ENCODE data around the gene CNOT2.

CNOT2 gene

DNA sequence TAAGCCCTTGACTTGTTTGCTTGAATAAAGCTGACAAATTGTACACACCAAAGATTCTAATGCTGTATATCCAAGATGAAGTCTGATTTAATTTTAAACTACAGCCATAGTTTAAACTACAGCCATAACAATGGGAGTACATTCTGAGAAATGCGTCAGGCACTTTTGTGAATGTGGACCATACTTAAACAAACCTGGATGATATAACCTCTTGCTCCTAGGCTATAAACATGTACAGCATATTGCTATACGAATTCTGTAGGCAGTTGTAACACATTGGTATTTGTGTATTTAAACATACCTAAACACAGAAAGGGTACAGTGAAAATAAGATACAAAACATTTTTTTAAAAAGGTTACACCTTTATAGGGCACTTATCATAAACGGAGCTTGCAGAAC is 63.4 kb downstream of the CNOT2 start:
- no peak for DNase-seq

- no peak for DNase-seq
These were observed 64.6 kb downstream of the CNOT2 start for GRCh38 chr12:70307868-70308267.

DNA sequence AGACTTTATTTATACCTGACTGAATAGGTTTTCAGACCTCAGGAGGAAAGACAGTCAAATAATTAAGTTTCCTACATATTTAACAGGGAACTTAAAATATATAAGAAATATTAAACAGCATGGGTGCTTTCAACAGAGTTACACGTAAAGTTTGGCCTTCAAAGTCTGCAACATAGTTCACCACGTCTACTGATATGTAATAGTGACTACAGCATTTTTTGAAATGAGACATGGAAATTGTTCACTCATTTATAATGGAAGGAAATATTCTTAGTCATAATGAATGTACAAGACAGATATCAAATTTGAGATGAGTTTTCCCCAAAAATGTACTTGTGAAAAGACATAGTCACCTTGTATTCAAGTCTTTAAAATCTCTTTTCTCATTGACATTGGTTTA is 66.1 kb downstream of the CNOT2 start:
- no peak for DNase-seq

DNA sequence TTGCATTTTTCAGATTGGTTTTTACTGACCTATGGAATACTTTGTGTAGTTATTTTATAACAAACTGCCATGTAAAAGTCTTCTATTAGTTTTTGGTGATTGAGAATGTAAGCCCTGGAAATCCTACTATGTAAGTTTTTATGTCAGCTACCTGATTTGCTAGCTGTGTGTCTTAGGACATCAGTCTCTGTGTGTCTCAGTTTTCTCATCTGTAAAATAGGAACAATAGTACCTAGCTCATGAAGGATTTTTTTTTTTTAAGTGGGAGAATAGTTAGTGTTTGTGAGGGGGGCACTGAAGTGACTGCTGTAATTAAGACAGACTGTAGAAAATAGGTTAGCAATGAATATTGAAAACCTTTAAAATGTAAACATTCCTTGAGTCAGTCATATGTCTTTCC is 70.9 kb downstream of the CNOT2 start:
- DNase-seq, result no peak

- peak; percentile 81 for DNase-seq
These were observed 74.5 kb downstream of the CNOT2 start for GRCh38 chr12:70317781-70318180.

GRCh38 chr12:70319605-70320004 is 76.4 kb downstream of the CNOT2 start:
- no peak for DNase-seq

- DNase-seq, result no peak
These were observed 78.0 kb downstream of the CNOT2 start for GRCh38 chr12:70321191-70321590.

DNA sequence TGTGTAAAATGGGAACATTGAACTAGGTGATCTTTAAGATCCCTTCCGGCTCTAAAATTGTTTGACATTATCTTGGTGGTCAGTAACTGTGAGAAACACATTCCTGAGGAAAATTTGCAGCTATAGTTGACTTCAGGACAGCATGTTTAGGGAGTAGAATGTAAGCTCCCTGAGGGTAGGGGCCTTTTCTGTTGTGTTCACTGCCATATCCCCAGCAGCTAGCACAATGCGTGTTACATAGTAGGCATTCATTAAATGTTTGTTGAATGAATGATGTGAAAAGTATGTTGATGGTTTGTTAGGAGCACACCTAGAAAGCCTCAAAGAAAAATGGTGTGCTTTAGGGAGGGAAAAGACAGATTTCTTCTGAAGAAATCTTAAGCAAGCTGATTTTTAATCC is 84.3 kb downstream of the CNOT2 start:
- DNase-seq, result no peak

DNA sequence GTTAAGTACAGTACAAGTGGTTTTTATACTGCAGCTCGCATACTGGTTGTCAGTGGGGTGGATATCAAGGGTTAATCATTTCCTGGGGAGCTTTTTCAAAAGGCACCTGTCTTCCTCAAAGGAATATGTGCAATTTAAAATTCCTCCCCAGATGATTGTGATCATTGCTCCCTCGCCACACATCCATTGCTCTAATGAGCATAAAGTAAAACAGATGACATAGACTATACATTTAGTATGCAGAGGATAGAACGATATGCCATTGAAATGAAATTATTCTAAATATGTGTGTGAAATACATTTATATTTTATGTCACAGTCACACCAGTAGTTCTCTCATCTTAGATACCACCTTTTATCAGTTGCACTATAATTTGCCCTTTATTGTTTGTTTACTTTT is 86.5 kb downstream of the CNOT2 start:
- DNase-seq, result no peak

DNA sequence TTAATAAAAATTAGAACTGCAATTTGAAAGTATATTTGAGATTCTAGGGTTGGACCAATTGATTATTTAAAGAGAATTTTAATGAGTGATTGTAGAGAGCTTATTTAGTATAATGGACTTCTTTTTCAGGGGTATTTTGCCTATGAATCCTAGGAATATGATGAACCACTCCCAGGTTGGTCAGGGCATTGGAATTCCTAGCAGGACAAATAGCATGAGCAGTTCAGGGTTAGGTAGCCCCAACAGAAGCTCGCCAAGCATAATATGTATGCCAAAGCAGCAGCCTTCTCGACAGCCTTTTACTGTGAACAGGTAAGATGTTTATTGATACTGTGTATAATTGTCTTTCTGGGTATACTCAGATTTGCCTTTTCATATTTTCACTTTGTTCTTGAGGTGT is 86.9 kb downstream of the CNOT2 start:
- DNase-seq, result no peak

DNA sequence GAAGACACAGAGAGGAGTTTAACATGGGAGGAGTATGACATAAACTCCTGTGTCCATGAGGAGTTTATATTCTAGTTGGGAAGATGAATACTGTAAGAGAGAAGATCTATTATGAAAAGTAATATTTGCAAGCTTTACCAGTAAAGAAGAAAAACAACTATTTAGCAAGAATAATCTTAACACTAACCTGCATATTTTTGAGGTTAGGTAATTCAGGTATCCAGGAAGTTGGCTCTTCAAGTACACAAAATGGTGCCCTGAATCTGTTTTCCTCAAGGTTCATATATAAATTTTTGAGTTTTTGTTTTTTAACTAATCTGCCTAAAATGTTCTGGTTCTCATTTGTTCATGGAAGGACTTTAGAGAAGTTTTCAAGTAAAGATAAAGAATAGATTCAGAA is 89.0 kb downstream of the CNOT2 start:
- no peak for DNase-seq

GRCh38 chr12:70334742-70335141 is 91.5 kb downstream of the CNOT2 start:
- no peak for DNase-seq

DNA sequence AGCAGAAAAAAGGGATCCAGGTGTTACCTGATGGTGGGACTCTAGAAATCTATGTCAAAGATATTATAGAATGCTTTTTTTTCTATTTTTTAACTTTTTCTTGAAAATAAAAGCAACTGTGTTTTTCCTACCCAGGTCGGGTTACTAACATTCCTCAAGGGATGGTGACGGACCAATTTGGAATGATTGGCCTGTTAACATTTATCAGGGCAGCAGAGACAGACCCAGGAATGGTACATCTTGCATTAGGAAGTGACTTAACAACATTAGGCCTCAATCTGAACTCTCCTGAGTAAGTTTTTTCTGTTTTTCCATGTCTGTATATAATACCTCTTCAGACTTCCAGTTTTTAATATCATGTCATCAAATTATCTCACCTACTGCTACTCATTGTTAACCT is 95.3 kb downstream of the CNOT2 start:
- no peak for DNase-seq

- DNase-seq, result no peak
These were observed 107.8 kb downstream of the CNOT2 start for GRCh38 chr12:70351076-70351475.

DNA sequence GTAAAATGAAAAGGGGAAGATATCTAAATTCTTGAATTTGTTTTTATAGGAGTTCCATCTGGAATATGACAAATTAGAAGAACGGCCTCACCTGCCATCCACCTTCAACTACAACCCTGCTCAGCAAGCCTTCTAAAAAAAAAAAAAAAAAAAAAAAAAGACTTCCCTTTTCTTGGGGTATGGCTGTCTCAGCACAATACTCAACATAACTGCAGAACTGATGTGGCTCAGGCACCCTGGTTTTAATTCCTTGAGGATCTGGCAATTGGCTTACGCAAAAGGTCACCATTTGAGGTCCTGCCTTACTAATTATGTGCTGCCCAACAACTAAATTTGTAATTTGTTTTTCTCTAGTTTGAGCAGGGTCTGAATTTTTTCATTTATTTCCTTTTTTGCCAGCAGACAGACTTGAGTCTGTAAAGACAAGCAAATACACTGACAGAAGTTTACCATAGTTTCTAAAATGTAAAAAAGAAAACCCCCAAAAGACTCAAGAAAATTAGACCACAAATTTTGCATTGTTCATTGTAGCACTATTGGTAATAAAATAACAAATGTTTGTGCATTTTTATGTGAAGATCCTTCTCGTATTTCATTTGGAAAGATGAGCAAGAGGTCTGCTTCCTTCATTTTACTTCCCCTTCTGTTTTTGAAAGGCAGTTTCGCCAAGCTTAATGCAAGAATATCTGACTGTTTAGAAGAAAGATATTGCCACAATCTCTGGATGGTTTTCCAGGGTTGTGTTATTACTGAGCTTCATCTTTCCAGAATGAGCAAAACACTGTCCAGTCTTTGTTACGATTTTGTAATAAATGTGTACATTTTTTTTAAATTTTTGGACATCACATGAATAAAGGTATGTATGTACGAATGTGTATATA is 110.8 kb downstream of the CNOT2 start:
- peak; percentile 15 for DNase-seq

- no peak for DNase-seq
These were observed 111.6 kb downstream of the CNOT2 start for GRCh38 chr12:70354787-70355186.

DNA sequence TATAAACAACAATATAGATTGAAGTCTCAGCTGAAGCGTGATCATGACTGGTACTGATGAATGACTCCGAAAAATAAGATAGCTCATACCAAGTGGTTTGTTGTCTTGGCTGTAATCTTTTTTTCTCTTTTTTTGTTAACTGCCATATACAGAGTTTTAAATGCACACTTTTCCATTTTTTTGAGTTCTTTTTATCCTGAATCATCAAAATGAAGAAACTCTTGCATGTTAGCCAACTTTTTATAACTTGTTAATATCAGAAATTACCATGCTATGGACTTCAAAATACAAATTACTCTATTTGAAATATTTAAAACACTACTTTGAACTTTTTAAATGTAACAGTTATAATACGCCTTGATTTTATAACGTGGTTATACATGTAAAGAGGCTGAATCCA is 112.7 kb downstream of the CNOT2 start:
- no peak for DNase-seq

GRCh38 chr12:70359458-70360197 is 116.4 kb downstream of the CNOT2 start:
- peak; percentile 9 for DNase-seq

DNA sequence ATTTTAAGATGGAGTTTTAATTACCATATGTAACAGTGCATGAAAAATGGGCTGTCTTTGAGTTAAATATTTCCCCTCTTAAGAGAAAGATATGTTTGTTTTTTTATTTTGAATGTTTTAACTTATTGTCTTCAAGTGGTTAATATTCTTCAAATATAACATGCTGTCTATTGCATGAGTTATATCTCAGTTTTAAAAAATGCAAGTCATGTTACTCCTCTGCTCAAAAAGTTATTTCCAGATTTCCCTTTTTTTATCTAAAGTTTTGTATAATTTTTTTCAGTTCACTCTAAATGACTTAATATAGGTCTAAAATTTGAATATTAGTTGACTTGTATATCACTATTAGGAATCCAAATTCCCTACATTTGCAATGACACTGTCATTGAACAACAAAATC is 117.0 kb downstream of the CNOT2 start:
- DNase-seq, result no peak

DNA sequence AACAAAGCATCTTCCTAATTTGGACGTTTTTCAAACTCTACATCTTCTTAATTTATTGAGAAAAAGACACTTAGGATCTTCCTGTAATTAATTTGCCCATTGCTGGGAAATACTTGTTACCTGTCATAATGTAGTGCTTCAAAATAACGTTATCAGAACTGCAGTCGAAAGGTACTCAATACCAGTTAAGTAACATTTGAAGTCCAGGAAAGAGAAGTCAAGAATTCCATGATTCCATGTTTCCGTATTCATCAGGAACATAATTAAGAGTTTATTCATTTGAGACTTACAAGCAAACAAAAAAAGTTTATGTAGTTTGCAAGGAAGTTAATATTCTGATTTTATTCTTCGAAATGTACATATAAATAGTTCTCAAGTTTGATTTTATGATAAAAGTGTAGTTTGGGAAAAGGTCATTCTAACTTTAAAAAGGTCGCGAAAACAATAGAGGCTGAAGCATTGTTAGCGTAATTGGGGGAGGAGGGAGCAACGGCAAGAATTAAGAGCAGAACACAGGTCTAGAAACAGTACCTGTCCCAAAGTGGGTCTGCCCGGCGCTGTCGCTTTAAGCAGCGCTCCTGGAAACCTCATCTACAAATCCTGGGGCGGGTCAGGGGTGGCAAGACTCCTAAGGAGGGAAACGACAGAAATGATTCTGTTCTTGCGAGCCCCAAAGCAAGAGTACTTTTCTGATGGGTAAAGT is 121.6 kb downstream of the CNOT2 start:
- no peak for DNase-seq

DNA sequence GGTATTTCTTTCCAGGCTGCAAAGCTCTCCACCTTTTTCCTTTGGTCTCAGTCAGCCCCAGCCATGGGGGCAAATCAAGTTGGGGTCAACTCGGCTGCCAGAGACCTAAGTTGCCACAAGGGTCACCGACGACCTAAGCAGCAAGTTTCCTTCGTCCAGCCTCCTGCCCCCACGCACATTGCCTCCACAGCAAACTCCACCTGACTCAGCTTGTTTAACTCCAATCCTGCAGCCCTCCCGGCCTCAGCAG is 122.1 kb downstream of the CNOT2 start:
- DNase-seq, result no peak

DNA sequence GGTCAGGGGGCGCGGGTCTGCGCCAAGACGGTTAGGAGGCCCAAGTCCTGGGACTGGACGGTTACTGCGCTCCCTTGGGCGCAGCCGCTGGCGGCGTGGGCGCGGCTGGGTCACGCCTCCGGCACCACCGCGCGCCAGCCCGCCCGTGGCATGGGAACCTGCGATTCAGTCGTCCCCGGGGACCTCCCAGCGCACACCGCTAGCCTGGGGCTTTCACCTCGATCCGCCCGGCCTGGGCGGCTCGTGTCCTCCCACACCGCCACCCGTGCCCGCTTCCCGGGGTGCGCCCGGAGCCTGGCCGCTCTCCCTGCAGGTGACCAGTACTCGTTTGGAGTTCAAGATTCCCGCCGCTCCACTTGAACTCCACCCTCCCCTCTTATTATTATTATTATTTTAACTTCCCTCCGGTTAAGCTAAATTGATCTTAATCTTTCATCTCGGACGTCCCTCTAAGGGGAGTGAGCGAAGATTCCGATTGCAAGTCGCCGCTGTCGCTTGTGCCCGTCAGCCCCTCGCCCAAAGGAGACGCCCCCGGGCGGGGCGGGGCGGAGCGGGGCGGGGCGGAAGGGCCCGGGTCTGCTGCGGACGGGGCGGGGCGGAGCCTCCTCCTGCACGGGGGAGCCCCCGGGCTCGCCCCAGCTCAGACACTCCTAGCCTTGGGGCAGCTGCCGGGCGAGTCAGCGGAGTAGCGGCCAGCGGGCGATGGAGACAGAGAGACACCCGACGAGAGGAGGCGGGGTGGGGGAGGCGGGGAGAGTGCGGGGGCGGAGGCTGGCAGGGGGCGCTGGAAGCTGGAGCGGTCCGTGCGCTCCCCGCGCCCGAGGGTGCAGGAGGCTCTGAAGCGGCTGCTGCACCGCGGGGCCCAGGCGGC is 122.7 kb downstream of the CNOT2 start, which contains the start of gene KCNMB4:
Gene KCNMB4 (plus strand): TSS at position 643 of the 871 bp plus-strand sequence. CDS start 445 bp downstream, outside the sequence.
- peak; percentile 56 for DNase-seq
